ENCODE measurements around the gene NLN.

- TF ChIP-seq GATA3 (IDR thresholded peaks at IDR 0.05; ENCODE audit: low read depth, low read length) (no peak), GATA2 (IDR thresholded peaks at IDR 0.05; ENCODE audit: low read depth, low read length) (no peak)
Measured at GRCh38 chr5:65876496-65876895, 154.5 kb downstream of the NLN start.
